Hair follicle dermal papilla cell (primary cell): ENCODE results near the gene KLHL22. TPM values are rescaled to one million over a fixed set of nuclear protein-coding genes. Genes with fewer than 3 reads are reported as not detected.

Experiments used
- small RNA-seq: library from RNA; depleted of rRNA; stranded (forward); fragments of <200 nt; gene quantifications from one replicate; pipeline ENCODE3, GENCODE V24; 2012
- total RNA-seq: library from RNA; depleted of rRNA; stranded (reverse); fragments of >200 nt; gene quantifications from 2 replicates; pipeline ENCODE4 v1.2.3, GENCODE V29; 2012

Gene KLHL22, protein sequence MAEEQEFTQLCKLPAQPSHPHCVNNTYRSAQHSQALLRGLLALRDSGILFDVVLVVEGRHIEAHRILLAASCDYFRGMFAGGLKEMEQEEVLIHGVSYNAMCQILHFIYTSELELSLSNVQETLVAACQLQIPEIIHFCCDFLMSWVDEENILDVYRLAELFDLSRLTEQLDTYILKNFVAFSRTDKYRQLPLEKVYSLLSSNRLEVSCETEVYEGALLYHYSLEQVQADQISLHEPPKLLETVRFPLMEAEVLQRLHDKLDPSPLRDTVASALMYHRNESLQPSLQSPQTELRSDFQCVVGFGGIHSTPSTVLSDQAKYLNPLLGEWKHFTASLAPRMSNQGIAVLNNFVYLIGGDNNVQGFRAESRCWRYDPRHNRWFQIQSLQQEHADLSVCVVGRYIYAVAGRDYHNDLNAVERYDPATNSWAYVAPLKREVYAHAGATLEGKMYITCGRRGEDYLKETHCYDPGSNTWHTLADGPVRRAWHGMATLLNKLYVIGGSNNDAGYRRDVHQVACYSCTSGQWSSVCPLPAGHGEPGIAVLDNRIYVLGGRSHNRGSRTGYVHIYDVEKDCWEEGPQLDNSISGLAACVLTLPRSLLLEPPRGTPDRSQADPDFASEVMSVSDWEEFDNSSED
- 55.0 and 61.0 TPM in 2 replicates for total RNA-seq

DNA sequence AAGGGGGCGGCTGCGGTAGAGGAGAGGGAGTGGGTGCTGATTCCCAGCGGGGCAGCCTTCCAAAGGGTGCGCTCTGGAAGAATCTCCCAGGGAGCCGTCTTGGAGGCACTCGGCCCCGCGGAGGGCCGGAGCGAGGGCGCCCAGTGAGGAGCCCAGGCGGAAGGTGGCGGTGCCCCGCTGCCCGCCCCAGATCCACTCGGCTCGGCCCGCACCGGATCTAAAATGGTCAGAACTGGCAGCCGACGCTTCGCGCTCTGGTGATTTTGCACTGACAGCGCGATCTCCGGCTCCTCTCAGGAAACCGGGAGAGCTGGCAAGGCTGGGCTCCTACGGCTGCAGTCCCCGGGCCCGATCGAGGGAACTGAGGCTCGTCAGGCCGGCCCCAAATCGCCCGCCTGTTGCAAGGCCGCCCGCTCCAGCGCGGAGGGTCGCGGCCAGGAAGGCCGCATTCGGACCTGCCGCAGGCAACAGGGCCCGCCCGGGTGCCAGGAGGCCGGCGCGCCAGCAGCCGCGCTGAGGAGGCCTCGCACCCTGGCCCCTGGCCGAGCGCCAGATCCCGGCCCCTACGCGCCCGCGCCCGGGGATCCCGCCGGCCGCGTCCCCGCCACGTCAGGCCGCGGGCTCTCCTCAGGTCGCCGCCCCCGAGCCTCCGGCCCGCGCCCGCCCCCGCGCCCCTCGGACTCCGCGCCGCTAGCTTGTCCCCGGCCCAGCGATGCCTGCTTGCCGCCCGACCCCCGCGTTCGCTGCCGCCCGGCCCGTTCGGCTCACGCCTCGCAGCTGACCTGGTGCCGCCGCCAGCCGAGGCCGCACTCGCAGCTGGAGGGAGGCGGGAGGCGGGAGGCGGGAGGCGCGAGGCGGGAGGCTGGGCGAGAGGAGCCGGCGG lies at the start of gene KLHL22:
Gene KLHL22 (minus strand): TSS at position 818 of the 883 bp plus-strand sequence. CDS start 6,584 bp downstream, outside the sequence.

DNA sequence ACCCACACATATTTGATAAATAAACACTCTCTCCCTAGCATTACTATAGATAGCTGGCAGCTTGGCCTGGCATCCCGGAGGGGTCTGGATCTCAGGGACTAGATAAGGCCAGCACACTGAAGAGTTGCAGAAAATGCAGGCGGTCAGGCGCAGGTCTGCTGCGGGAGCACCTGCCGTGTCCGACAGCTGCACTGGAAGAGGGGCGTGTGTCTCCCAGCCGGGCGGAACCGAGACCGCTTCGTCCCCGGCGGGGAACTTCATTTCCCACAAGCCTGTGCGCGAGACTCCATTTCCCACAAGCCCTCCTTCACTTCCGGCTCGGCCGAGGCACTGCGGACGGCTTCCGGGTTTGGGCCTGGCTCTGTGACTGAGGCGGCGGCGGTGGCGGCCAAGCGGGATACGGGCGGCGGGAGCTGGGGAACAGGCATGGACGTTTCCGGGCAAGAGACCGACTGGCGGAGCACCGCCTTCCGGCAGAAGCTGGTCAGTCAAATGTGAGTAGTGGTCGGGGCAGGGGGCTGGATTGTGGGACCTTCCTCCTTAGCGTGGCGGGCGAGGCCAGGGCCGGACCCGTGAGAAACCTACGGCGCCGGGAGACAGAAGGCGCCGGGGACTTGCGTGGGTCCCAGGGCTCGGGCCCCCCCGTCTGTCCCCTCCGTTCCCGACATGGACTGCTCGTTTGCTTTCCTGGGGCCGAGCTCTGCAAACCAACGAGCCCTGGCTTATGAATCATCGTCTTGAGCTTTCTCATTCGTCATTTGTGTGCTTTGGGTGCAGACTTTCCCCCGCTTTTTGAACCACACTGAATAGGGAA lies 11.9 kb upstream of the KLHL22 start, which contains the start of gene MED15:
Gene MED15 (plus strand): TSS at position 358 of the 814 bp plus-strand sequence. CDS start 69 bp downstream, at position 427.

DNA sequence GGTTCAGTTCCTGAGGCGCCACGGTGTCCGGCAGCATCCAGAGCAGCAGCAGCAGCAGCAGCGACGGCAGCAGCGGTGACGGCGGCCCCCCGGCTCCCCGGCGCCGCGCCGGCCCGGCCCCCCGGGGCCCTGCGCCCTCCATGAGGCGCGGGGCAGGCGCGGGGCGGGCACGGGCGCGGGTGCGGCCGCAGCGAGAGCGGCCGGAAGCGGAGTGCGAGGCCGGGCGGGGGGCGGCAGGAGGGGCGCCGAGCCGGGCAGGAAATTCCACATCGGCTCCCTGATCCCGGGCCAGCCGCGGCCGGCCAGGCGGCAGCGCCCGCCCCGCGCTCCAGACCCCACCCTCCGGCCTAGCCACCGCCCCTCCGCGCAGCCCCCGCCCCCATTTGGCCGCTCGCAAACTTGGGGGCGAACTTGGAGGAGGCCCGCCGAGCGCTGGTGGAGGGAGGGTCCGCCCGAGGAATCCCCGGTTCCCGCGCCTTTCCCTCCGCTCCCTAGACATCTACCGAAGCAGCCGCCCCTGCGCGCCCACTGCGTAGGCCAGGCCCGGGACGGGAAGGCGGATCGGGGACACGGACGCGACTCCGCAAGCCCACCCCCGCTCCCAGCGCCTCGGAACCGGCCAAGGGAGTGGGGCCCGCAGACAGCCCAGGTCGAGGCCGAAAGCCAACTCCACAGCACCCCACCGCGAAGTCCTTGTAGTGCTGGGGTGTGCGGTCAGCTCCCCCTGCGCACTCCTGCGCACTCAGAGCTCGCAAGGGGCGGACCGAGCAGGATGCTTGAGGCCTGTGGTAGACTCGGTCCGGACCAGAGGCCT lies 57.8 kb downstream of the KLHL22 start, which contains the start of gene SCARF2:
Gene SCARF2 (minus strand): TSS at position 213 of the 814 bp plus-strand sequence. CDS start 71 bp downstream, at position 142.

DNA sequence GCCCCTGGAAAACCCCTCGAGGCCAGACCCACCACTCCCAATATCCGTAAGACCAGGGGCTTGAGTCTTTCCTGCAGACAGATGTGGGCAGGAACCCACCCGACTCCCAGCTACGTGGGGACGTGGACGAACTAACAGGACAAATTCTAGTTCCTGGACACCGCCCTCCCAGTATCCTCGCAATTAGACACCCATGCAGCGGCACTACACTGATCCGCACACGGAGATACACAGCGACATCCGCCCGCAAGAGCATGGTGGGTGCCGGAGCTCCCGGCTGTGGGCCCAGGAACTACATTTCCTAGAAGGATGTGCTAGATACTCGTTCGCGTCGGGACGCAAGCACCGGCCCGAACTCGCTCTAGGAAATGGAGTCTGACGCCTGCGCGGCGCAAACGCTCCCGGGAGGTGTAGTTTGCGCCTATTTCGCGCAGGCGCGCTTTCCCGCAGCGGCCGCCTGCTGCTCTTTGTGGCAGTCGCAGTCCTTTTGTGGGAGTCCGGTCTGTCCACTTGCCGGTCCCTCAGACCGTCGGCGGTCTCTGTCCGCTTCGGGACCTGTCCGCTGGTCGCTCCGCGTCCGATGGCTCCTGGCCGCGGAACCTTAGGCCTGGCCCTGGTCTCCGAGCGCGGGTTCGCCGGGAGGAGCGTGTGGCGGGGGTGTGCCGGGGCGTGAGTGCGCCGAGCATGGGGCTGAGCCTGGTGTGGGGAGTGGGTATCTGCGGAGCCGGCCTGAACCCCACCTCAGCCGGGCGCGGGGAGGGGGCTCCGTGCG lies 101.7 kb downstream of the KLHL22 start, which contains the start of gene ZNF74:
Gene ZNF74 (plus strand): TSS at position 447 of the 772 bp plus-strand sequence. CDS start 478 bp downstream, outside the sequence.

Small RNA genes within 50 kb of the gene (small RNA-seq; reads per million reads assigned to genes)
- gene RF00019 = not detected
- gene RN7SL812P = not detected
- gene RNU6-225P = not detected
- gene RNY1P9 = not detected

Other genes starting within 250 kb of the KLHL22 start
- gene RTN4R, start 227.5 kb downstream of the KLHL22 start, total RNA-seq = 0.16 TPM in 1 of 2 replicates, not detected in the other
- 45.4 and 58.2 TPM in 2 replicates for gene DGCR6L, start 175.7 kb downstream of the KLHL22 start, total RNA-seq
- 7.9 and 9.2 TPM in 2 replicates for gene ZNF74, start 101.6 kb downstream of the KLHL22 start, total RNA-seq
- gene SCARF2, start 58.0 kb downstream of the KLHL22 start, total RNA-seq = 38.5 and 40.1 TPM in 2 replicates
- gene MED15, start 11.8 kb upstream of the KLHL22 start, total RNA-seq = 64.4 and 68.8 TPM in 2 replicates